ENCODE data around the gene RMND1. TPM values are rescaled to one million over a fixed set of nuclear protein-coding genes. Genes with fewer than 3 reads are reported as not detected.

Gene RMND1
- total and polyA plus RNA-seq, 12 donors: 19.1 to 62.4 (median 26.1) TPM

DNA sequence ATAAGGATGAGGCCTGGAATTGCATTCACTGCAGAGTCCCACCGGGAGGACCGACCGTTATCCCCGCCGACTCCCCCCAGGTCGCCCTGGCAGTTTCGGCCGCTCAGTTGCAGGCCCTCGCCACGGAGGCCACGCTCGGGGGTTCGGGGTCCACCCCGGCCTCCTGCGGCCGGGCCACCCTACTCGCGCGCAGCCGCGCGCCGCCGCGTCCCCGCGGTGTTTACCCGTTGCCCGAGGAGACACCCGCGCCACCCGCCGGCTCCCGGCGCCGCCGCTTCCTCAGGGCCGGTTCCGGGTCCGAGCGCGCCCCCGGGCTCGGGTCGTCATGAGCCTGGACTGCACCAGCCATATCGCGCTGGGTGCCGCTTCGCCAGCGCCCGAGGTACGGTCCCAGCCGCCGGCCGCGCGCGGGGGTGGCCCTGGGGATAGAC is 41.9 kb upstream of the RMND1 start, which contains the start of gene CCDC170:
TSS of gene CCDC170 (plus strand) at position 214 of the 431 bp plus-strand sequence. CDS start at position 326, 112 bp downstream.
- WGBS, 4 donors: 1% methylated on average over 58 of the region's 58 CpGs; no CpG with 5 or more reads in 2 of the 4 donors
- no peaks in the 10 kb centered on the region for H3K27me3 ChIP-seq
- H3K4me3 ChIP-seq: peak within 1 kb of the TSS; percentile 22 to 83 (median 51)
- DNase-seq: peak; percentile 36 to 64 (median 54)
- H3K27ac ChIP-seq: peak within 1 kb of the TSS; percentile 43 to 96 (median 87)
- H3K9me3 ChIP-seq (replicated peaks in 1 of 3): no peaks in the 10 kb centered on the region
- no peaks in the 10 kb centered on the region for H3K36me3 ChIP-seq (replicated peaks in 1 of 2)
- H3K4me1 ChIP-seq (replicated peaks in 1 of 2): peaks cover 0 to 8% of the 10 kb centered on the region in 2 donors
- intact Hi-C loops (cut with DNase I): no loop called here
- TF ChIP-seq, protein P1, sequence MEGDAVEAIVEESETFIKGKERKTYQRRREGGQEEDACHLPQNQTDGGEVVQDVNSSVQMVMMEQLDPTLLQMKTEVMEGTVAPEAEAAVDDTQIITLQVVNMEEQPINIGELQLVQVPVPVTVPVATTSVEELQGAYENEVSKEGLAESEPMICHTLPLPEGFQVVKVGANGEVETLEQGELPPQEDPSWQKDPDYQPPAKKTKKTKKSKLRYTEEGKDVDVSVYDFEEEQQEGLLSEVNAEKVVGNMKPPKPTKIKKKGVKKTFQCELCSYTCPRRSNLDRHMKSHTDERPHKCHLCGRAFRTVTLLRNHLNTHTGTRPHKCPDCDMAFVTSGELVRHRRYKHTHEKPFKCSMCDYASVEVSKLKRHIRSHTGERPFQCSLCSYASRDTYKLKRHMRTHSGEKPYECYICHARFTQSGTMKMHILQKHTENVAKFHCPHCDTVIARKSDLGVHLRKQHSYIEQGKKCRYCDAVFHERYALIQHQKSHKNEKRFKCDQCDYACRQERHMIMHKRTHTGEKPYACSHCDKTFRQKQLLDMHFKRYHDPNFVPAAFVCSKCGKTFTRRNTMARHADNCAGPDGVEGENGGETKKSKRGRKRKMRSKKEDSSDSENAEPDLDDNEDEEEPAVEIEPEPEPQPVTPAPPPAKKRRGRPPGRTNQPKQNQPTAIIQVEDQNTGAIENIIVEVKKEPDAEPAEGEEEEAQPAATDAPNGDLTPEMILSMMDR (IDR thresholded peaks at IDR 0.05): no peak
- no peak for TF ChIP-seq POLR2A (IDR thresholded peaks at IDR 0.05)

DNA sequence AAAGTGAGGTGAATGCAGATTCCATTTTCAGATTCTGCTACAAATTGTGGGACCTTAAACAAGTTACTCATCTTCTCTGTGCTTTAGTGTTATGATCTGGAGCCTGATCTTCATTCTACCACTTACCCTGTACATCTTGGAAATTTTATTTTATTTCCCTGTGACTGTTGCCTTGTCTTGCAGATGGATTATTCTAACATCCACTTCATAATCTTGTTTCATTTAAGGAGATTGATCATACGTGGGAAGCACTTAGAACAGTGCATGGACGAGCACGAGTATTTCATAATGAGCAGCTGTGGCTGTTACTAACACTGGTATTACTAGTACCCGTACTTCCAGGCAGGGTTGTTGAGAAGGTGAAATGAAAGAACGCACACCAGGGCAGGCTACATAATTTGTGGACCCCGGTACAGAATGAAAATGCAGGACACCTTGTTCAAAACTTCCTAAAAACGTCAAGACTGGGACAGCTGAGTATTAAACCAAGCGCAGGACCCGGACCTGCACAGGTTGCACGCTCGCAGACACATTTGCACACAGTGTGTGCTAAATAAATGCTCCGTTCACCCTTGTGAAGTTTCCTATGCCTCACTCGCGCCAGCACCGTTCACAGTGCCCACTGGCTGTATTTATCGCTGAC is 41.4 kb upstream of the RMND1 start:
- Histone ChIP-seq H3K27ac (peak overlapping the region in 4 of 5 donors; percentile 85 to 96 (median 90)), H3K4me1 (replicated peaks in 1 of 2) (peaks cover 0 to 8% of the 10 kb centered on the region in 2 donors), H3K27me3 (no peaks in the 10 kb centered on the region), H3K9me3 (replicated peaks in 1 of 3) (no peaks in the 10 kb centered on the region), H3K4me3 (peak overlapping the region in 3 of 4 donors; percentile 9 to 83 (median 49)), H3K36me3 (replicated peaks in 1 of 2) (no peaks in the 10 kb centered on the region)
- DNase-seq: peak in 3 of 7 donors; percentile 26 to 61 (median 44)
- WGBS, 4 donors: 18 to 33% (median 23%) methylated on average over 11 to 16 of the region's 16 CpGs
- intact Hi-C loops (cut with DNase I): no loop called here
- TF ChIP-seq POLR2A (IDR thresholded peaks at IDR 0.05): no peak

DNA sequence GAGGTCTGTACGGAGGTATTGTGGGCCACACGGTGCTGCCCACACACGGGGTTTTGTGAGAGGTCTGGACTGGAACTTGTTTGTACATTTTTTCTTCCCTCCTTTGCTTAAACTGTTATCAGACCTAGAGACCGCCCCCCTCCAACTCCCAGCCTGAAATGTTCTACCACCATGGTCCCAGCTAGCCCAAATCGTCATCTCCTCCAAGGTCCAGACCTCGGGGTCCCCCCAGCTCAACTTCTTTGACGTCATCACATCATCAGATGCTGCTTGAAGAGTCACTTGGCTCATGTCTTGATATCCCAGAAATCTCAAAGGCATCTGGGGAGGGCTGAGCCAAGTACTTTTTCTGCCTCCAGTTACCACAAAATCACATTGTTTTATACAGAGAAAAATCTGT is 39.1 kb upstream of the RMND1 start:
- Histone ChIP-seq H3K36me3 (replicated peaks in 1 of 2) (no peaks in the 10 kb centered on the region), H3K27me3 (no peaks in the 10 kb centered on the region), H3K4me1 (replicated peaks in 1 of 2) (peaks cover 0 to 5% of the 10 kb centered on the region in 2 donors), H3K9me3 (replicated peaks in 1 of 3) (no peaks in the 10 kb centered on the region), H3K27ac (no peak overlapping the region), H3K4me3 (no peak overlapping the region)
- 82 to 88% (median 87%) methylated on average over 7 of the region's 7 CpGs for WGBS, 4 donors
- intact Hi-C loops (cut with DNase I): no loop called here
- no peak for DNase-seq
- no peak for TF ChIP-seq POLR2A (IDR thresholded peaks at IDR 0.05)
- TF ChIP-seq, protein P1 (IDR thresholded peaks at IDR 0.05): no peak

DNA sequence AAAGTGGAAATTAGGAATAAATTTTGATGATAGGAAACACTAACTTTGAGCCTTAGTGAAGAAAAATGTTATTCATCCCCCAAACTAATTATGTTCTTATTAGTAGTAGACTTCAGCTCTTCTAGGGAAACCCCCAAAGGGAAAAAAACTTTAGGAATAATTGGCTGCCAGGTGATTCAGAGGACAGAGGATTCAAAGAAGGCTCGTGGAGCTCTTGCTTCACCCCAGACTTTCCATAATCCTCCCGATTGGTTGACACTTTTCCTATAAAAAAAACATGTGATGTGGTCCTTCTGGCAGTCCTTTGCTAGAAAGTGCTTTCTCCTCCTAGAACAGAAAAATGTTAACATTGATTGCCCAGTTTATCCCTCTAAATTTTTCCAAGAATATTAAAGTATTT is 36.3 kb upstream of the RMND1 start:
- DNase-seq: no peak
- intact Hi-C loops (cut with DNase I): no loop called here
- Histone ChIP-seq H3K36me3 (replicated peaks in 1 of 2) (no peaks in the 10 kb centered on the region), H3K9me3 (replicated peaks in 1 of 3) (no peaks in the 10 kb centered on the region), H3K27ac (no peak overlapping the region), H3K27me3 (no peaks in the 10 kb centered on the region), H3K4me3 (no peak overlapping the region), H3K4me1 (replicated peaks in 1 of 2) (peaks cover 0 to 4% of the 10 kb centered on the region in 2 donors)
- TF ChIP-seq, protein P1 (IDR thresholded peaks at IDR 0.05): no peak
- no peak for TF ChIP-seq POLR2A (IDR thresholded peaks at IDR 0.05)
- 34 to 61% (median 47%) methylated on average over 2 of the region's 2 CpGs for WGBS, 4 donors

DNA sequence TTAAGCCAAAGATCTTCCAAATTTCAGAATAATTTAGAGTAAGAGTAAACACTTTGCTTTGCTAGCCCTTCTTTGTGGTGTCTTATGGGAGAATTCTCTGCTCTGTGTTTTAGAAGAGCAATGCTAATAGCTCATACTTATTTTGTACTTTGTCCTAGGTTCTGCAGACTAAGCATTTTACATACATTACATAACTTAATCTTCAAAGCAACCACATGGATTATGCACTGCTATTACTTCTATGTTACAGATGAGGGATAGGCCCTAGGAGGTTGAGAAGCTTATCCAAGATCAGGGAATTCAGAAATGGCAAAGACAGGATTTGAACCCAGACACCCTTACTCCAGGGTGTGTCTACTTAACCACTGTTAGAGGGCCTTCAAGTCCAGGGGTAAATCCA is 32.1 kb upstream of the RMND1 start:
- Histone ChIP-seq H3K9me3 (replicated peaks in 1 of 3) (no peaks in the 10 kb centered on the region), H3K4me1 (replicated peaks in 1 of 2) (peaks cover 0 to 12% of the 10 kb centered on the region in 2 donors), H3K4me3 (no peak overlapping the region), H3K27me3 (no peaks in the 10 kb centered on the region), H3K27ac (no peak overlapping the region), H3K36me3 (replicated peaks in 1 of 2) (no peaks in the 10 kb centered on the region)
- DNase-seq: no peak
- no peak for TF ChIP-seq POLR2A (IDR thresholded peaks at IDR 0.05)
- TF ChIP-seq, protein P1 (IDR thresholded peaks at IDR 0.05): no peak
- intact Hi-C loops (cut with DNase I): no loop called here

Data from adrenal gland (tissue), 12 donors.